Inflammatory macrophage treated with lipopolysaccharide for 4 hours (primary cell): ENCODE data around the gene RSBN1L.
"Not testable (repeated sequence)": the region's sequence is repeated elsewhere in the genome, so short reads cannot be mapped to it uniquely, and the experiment has no call there.

Source experiments
- DNase-seq: peaks from one replicate; pipeline ENCODE4 v3.0.0-alpha.2; 2020

The RSBN1L gene

GRCh38 chr7:77696057-77696642, at the start of gene RSBN1L:
Gene RSBN1L (plus strand): TSS chr7:77696459. CDS start chr7:77696470, 11 bp downstream.
- peak; percentile 98 for DNase-seq

GRCh38 chr7:77648742-77649338, 47.4 kb upstream of the RSBN1L start:
- DNase-seq, result no peak

GRCh38 chr7:77649716-77650349, 46.4 kb upstream of the RSBN1L start:
- DNase-seq, result no peak

GRCh38 chr7:77651575-77652162, 44.6 kb upstream of the RSBN1L start:
- peak; percentile 37 for DNase-seq

- not testable (repeated sequence) for DNase-seq
These were observed 43.4 kb upstream of the RSBN1L start for GRCh38 chr7:77652826-77653225.

GRCh38 chr7:77653572-77653971, 42.7 kb upstream of the RSBN1L start:
- no peak for DNase-seq

GRCh38 chr7:77655356-77655755, 40.9 kb upstream of the RSBN1L start:
- DNase-seq, result no peak

GRCh38 chr7:77655836-77656455, 40.3 kb upstream of the RSBN1L start:
- DNase-seq, result no peak

GRCh38 chr7:77657427-77658224, 38.6 kb upstream of the RSBN1L start:
- peak; percentile 65 for DNase-seq

- DNase-seq, result no peak
These were observed 37.3 kb upstream of the RSBN1L start for GRCh38 chr7:77658928-77659327.

- no peak for DNase-seq
These were observed 34.4 kb upstream of the RSBN1L start for GRCh38 chr7:77661816-77662215.

- DNase-seq, result no peak
These were observed 33.4 kb upstream of the RSBN1L start for GRCh38 chr7:77662869-77663268.

GRCh38 chr7:77664715-77665114, 31.5 kb upstream of the RSBN1L start:
- DNase-seq, result no peak

- no peak for DNase-seq
These were observed 31.1 kb upstream of the RSBN1L start for GRCh38 chr7:77665161-77665560.

- no peak for DNase-seq
These were observed 28.7 kb upstream of the RSBN1L start for GRCh38 chr7:77667459-77668086.

- no peak for DNase-seq
These were observed 21.4 kb upstream of the RSBN1L start for GRCh38 chr7:77674878-77675277.

GRCh38 chr7:77679608-77680007, 16.7 kb upstream of the RSBN1L start:
- no peak for DNase-seq

GRCh38 chr7:77680266-77680665, 16.0 kb upstream of the RSBN1L start:
- no peak for DNase-seq

GRCh38 chr7:77684030-77684429, 12.2 kb upstream of the RSBN1L start:
- DNase-seq, result no peak

- peak; percentile 55 for DNase-seq
These were observed 11.0 kb upstream of the RSBN1L start for GRCh38 chr7:77685233-77685632.

- no peak for DNase-seq
These were observed 9.0 kb upstream of the RSBN1L start for GRCh38 chr7:77687100-77687746.

GRCh38 chr7:77687747-77688144, 8.5 kb upstream of the RSBN1L start:
- no peak for DNase-seq
